PC-9 (cell line): ENCODE data around the gene NUDT16L1. TPM values are rescaled to one million over a fixed set of nuclear protein-coding genes. Genes with fewer than 3 reads are reported as not detected.

Experiments
- BruUV-seq: library from RNA; stranded (reverse); fragments of 400-500 nt; replicated peaks from 2 replicates; lab custom pipeline; 2021; lab: Mats Ljungman, UMichigan
- CTCF ChIA-PET: fragments of 300-600 bp; sonication (Branson Sonifier 250); formaldehyde crosslinking; loops from one replicate; lab custom pipeline; 2022; ENCODE audit warnings: antibody characterized with exemption; lab: Charles Lee
- POLR2A ChIA-PET: fragments of 300-600 bp; sonication (Branson Sonifier 250); formaldehyde crosslinking; loops from one replicate; lab custom pipeline; 2022; ENCODE audit warnings: antibody characterized with exemption; ENCODE audit not compliant: unreplicated experiment; lab: Charles Lee
- DNase-seq, 2 experiments: peaks; one replicate each; pipeline versions ENCODE4 v3.0.0 to v3.0.0-alpha.2; 2015 to 2022; ENCODE audit warnings: mixed read lengths in 1 of 2
- H2AFZ ChIP-seq: fragments of 200-600 bp; sonication (generic); 2 replicates; pipeline ENCODE4 v1.8.1; 2017; ENCODE audit warnings: antibody characterized with exemption
- H3F3A ChIP-seq: fragments of 200-600 bp; sonication (generic); 2 replicates; pipeline ENCODE4 v1.8.1; 2017; ENCODE audit warnings: antibody characterized with exemption, mild to moderate bottlenecking, low read depth; ENCODE audit not compliant: insufficient read depth
- H3K27ac ChIP-seq: fragments of 200-600 bp; sonication (generic); 2 replicates; pipeline ENCODE4 v1.6.1; 2016; ENCODE audit warnings: mixed run types
- H3K27me3 ChIP-seq: fragments of 200-600 bp; sonication (generic); 2 replicates; pipeline ENCODE4 v1.6.1; 2016; ENCODE audit warnings: low read depth, mixed run types; ENCODE audit not compliant: insufficient read depth
- H3K36me3 ChIP-seq: fragments of 200-600 bp; sonication (generic); 2 replicates; pipeline ENCODE4 v1.6.1; 2016; ENCODE audit warnings: low read depth, mixed run types
- H3K4me1 ChIP-seq: fragments of 200-600 bp; sonication (generic); replicated peaks from 2 replicates; pipeline ENCODE4 v1.6.1; 2016; ENCODE audit warnings: mixed run types; ENCODE audit not compliant: insufficient read depth
- H3K4me2 ChIP-seq: fragments of 200-600 bp; sonication (generic); 2 replicates; pipeline ENCODE4 v1.6.1; 2017; ENCODE audit warnings: mixed run types
- H3K4me3 ChIP-seq: fragments of 200-600 bp; sonication (generic); 2 replicates; pipeline ENCODE4 v1.6.1; 2016; ENCODE audit warnings: mixed run types
- H3K79me2 ChIP-seq: fragments of 200-600 bp; sonication (generic); 2 replicates; pipeline ENCODE4 v1.6.1; 2017; ENCODE audit warnings: low read depth, mixed run types
- H3K9me2 ChIP-seq: fragments of 200-600 bp; sonication (generic); 2 replicates; pipeline ENCODE4 v1.8.1; 2017; ENCODE audit warnings: mild to moderate bottlenecking; ENCODE audit not compliant: insufficient read depth
- H3K9me3 ChIP-seq: fragments of 200-600 bp; sonication (generic); 2 replicates; pipeline ENCODE4 v1.8.1; 2016; ENCODE audit warnings: low read depth; ENCODE audit not compliant: insufficient read depth
- H4K20me1 ChIP-seq: fragments of 200-600 bp; sonication (generic); 2 replicates; pipeline ENCODE4 v1.8.1; 2017; ENCODE audit not compliant: insufficient read depth
- CTCF ChIP-seq: fragments of 200-600 bp; sonication (generic); conservative IDR thresholded peaks from 2 replicates; pipeline ENCODE4 v1.6.1; 2017; ENCODE audit warnings: mixed run types, antibody characterized with exemption, mild to moderate bottlenecking, moderate library complexity
- EZH2 ChIP-seq: fragments of 200-600 bp; sonication (generic); IDR thresholded peaks from 2 replicates; pipeline ENCODE4 v1.8.0; 2017; ENCODE audit warnings: antibody characterized with exemption, low read depth
- intact Hi-C: fragments of 100-400 bp; cut with micrococcal nuclease; formaldehyde crosslinking; loops from one replicate; pipeline ENCODE4 v1.10.0; 2022; ENCODE audit not compliant: unreplicated experiment
- total RNA-seq: library from RNA; stranded (reverse); gene quantifications from 2 replicates; pipeline ENCODE4 v1.2.3, GENCODE V29; 2021

NUDT16L1 gene
- total RNA-seq, 1 experiment from 2014 or later, result 25.7 TPM

GRCh38 chr16:4688674-4689045 lies 4.7 kb upstream of the NUDT16L1 start:
- H3F3A ChIP-seq, result peaks cover 8% of the 10 kb centered on the region
- H2AFZ ChIP-seq, result no peak overlapping the region
- no peaks in the 10 kb centered on the region for H3K9me2 ChIP-seq
- no TSS peak for BruUV-seq
- no peak overlapping the region for H3K4me2 ChIP-seq
- peaks cover 26% of the 10 kb centered on the region for H3K4me1 ChIP-seq
- CTCF ChIA-PET, result no interaction called here
- H4K20me1 ChIP-seq, result no peaks in the 10 kb centered on the region; the same call in 1 of the 2 replicates
- no peak overlapping the region for H3K4me3 ChIP-seq
- DNase-seq, result no peak
- H3K27ac ChIP-seq, result no peak overlapping the region
- H3K27me3 ChIP-seq, result no peaks in the 10 kb centered on the region
- no peaks in the 10 kb centered on the region for H3K9me3 ChIP-seq
- POLR2A ChIA-PET, result no interaction called here
- H3K79me2 ChIP-seq, result no peaks in the 10 kb centered on the region
- TF ChIP-seq EZH2, result no peak
- no peak for TF ChIP-seq CTCF
- no peaks in the 10 kb centered on the region for H3K36me3 ChIP-seq
- intact Hi-C loops, result loop anchor here (10.0 kb wide), 1 partner anchor 406 kb away; the partner anchor contains the start of gene EEF2KMT

GRCh38 chr16:4689091-4689671 lies 4.2 kb upstream of the NUDT16L1 start:
- ChIA-PET POLR2A (no interaction called here), CTCF (no interaction called here)
- no peak overlapping the region for H3K4me2 ChIP-seq
- H3K36me3 ChIP-seq, result no peaks in the 10 kb centered on the region
- no peak overlapping the region for H3K4me3 ChIP-seq
- H4K20me1 ChIP-seq, result no peaks in the 10 kb centered on the region; the same call in 1 of the 2 replicates
- peaks cover 3% of the 10 kb centered on the region; the same call in 1 of the 2 replicates for H3K79me2 ChIP-seq
- peaks cover 20% of the 10 kb centered on the region for H3K4me1 ChIP-seq
- no peaks in the 10 kb centered on the region for H3K9me3 ChIP-seq
- BruUV-seq, result no TSS peak
- H2AFZ ChIP-seq, result no peak overlapping the region
- H3K9me2 ChIP-seq, result no peaks in the 10 kb centered on the region
- H3K27me3 ChIP-seq, result no peaks in the 10 kb centered on the region
- H3K27ac ChIP-seq, result no peak overlapping the region
- intact Hi-C loops, result loop anchor here (10.0 kb wide), 1 partner anchor 406 kb away; the partner anchor contains the start of gene EEF2KMT
- TF ChIP-seq CTCF, result no peak
- no peak for TF ChIP-seq EZH2
- peaks cover 6% of the 10 kb centered on the region for H3F3A ChIP-seq
- DNase-seq, result no peak

DNA sequence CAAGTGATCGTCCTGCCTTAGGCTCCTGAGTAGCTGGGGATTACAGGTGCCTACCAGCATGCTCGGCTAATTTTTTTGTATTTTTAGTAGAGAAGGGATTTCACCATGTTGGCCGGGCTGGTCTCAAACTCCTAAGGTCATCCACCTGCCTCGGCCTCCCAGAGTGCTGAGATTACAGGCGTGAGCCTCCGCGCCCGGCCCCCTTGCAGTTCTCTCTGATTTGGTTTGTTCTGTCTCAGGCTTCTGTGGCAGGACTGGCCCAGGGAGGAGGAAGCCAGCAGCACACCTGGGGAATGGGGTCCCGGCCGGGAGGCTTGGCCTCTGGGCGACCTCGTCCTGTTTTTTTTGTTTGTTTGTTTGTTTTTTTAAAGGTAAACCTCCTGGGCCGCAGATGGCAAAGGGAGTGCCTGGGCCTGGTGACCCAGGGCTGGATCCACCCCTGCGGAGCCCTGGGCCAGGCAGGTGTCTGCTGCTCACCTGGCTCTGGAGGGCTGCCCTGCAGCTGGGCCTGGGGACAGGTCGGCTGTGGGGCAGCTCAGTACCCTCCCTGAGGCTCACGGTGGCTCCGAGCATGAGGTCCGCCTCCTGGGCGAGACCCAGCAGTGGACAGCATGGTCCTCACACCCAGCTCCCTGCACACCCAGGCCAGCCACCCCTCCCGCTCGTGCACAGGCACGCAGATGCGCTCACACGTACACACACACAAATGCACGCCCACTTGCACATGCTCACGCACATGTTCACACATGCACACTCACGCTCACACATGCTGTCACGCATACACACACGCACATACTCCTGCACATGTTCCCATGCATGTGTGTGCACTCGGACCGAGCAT lies 3.3 kb upstream of the NUDT16L1 start:
- Histone ChIP-seq H3K27ac (no peak overlapping the region), H3K9me3 (no peaks in the 10 kb centered on the region), H3K36me3 (no peaks in the 10 kb centered on the region), H3K9me2 (no peaks in the 10 kb centered on the region), H3K27me3 (no peaks in the 10 kb centered on the region), H2AFZ (no peak overlapping the region), H3K4me3 (no peak overlapping the region), H3K79me2 (peaks cover 3% of the 10 kb centered on the region; the same call in 1 of the 2 replicates), H3K4me2 (no peak overlapping the region), H3F3A (no peaks in the 10 kb centered on the region; the same call in 1 of the 2 replicates), H3K4me1 (peaks cover 17% of the 10 kb centered on the region), H4K20me1 (peaks cover 3% of the 10 kb centered on the region; the same call in 1 of the 2 replicates)
- DNase-seq, result no peak
- TF ChIP-seq EZH2 (no peak), CTCF (no peak)
- BruUV-seq, result no TSS peak
- CTCF ChIA-PET, result no interaction called here
- intact Hi-C loops, result loop anchor here (10.0 kb wide), 1 partner anchor 405 kb away; the partner anchor contains the start of gene EEF2KMT
- POLR2A ChIA-PET, result no interaction called here
